ENCODE data around the gene MLPH.

DNA sequence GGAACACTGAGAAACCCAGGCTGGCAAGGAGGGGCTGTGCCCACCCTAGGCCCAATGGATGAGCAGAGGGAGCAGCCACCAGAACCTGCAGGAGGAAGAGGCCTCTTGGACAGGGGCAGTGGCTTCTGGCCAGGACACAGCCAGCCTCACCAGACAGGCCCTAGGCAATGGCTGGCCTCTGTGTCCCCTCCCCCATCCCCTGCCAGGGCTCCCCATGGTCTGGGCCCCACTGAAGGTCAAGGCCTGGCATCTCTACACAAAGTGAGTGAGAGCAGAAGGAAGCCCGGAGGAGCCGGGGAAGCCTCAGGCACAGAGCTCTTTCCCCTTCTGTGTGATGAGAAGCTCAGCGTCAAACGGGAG is 85.7 kb downstream of the MLPH start:
- TF ChIP-seq POLR2A (IDR thresholded peaks at IDR 0.05; ENCODE audit: low read depth) (no peak), EP300 (IDR thresholded peaks at IDR 0.05) (no peak)
- TF ChIP-seq, protein P1, sequence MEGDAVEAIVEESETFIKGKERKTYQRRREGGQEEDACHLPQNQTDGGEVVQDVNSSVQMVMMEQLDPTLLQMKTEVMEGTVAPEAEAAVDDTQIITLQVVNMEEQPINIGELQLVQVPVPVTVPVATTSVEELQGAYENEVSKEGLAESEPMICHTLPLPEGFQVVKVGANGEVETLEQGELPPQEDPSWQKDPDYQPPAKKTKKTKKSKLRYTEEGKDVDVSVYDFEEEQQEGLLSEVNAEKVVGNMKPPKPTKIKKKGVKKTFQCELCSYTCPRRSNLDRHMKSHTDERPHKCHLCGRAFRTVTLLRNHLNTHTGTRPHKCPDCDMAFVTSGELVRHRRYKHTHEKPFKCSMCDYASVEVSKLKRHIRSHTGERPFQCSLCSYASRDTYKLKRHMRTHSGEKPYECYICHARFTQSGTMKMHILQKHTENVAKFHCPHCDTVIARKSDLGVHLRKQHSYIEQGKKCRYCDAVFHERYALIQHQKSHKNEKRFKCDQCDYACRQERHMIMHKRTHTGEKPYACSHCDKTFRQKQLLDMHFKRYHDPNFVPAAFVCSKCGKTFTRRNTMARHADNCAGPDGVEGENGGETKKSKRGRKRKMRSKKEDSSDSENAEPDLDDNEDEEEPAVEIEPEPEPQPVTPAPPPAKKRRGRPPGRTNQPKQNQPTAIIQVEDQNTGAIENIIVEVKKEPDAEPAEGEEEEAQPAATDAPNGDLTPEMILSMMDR (IDR thresholded peaks at IDR 0.05): no peak
